Activated CD4-positive, alpha-beta T cell treated with anti-CD3 and anti-CD28 coated beads for 24 hours (primary cell): ENCODE results near the gene IVNS1ABP.
"Not testable (repeated sequence)": the region's sequence is repeated elsewhere in the genome, so short reads cannot be mapped to it uniquely, and the experiment has no call there.

ENCODE experiments used
- DNase-seq, 2 donors: peaks; one replicate each; pipeline ENCODE4 v3.0.0-alpha.2; 2020; ENCODE audit warnings: low read depth in 2 of 2

IVNS1ABP gene

GRCh38 chr1:185257116-185257949 is 59.7 kb downstream of the IVNS1ABP start:
- DNase-seq: not testable (repeated sequence)

- not testable (repeated sequence) for DNase-seq
Measured at GRCh38 chr1:185255595-185255994, 61.4 kb downstream of the IVNS1ABP start.

- DNase-seq: not testable (repeated sequence)
Measured at GRCh38 chr1:185252404-185252803, 64.6 kb downstream of the IVNS1ABP start.

GRCh38 chr1:185251928-185252327 is 65.1 kb downstream of the IVNS1ABP start:
- DNase-seq: not testable (repeated sequence)

GRCh38 chr1:185250063-185250462 is 67.0 kb downstream of the IVNS1ABP start:
- DNase-seq: no peak

- DNase-seq: no peak
Measured at GRCh38 chr1:185249563-185249962, 67.5 kb downstream of the IVNS1ABP start.
